Tibial nerve (tissue), 4 donors: ENCODE measurements around the gene RAB42. TPM values are rescaled to one million over a fixed set of nuclear protein-coding genes. Genes with fewer than 3 reads are reported as not detected.

Experiments used
- DNase-seq, 2 donors: peaks; one replicate each; pipeline ENCODE4 v3.0.0-alpha.2; 2019; ENCODE audit warnings: low spot score in 2 of 2
- H3K27ac ChIP-seq, 4 donors: fragments of 200-600 bp; sonication (generic) in 3 of 4; one replicate each; pipeline ENCODE4 v1.5.1; 2017 to 2019; ENCODE audit warnings: mild to moderate bottlenecking in 1 of 4
- H3K27me3 ChIP-seq, 2 donors: fragments of 200-600 bp; sonication (generic) in 1 of 2; one replicate each; pipeline versions ENCODE4 v1.5.1 to v1.6.0; 2017 to 2019
- H3K36me3 ChIP-seq, 3 donors: fragments of 200-600 bp; sonication (generic); one replicate each; pipeline ENCODE4 v1.5.1; 2018 to 2019
- H3K4me1 ChIP-seq, 4 donors: fragments of 200-600 bp; sonication (generic) in 3 of 4; one replicate each; pipeline ENCODE4 v1.5.1; 2017 to 2019
- H3K4me3 ChIP-seq, 4 donors: fragments of 200-600 bp; sonication (generic) in 3 of 4; one replicate each; pipeline ENCODE4 v1.5.1; 2017 to 2019; ENCODE audit warnings: mild to moderate bottlenecking in 1 of 4, moderate library complexity in 1 of 4
- H3K9me3 ChIP-seq, 4 donors: fragments of 200-600 bp; sonication (generic) in 3 of 4; one replicate each; pipeline ENCODE4 v1.5.1; 2017 to 2019
- EP300 ChIP-seq, 2 donors: sonication (generic); formaldehyde crosslinking; IDR thresholded peaks; one replicate each; pipeline ENCODE4 v1.6.1; 2017; ENCODE audit warnings: antibody characterized with exemption in 2 of 2, mild to moderate bottlenecking in 1 of 2
- POLR2A ChIP-seq, 2 donors: fragments of 450-650 bp; IDR thresholded peaks; one replicate each; pipeline ENCODE4 v1.6.1; 2017; ENCODE audit warnings: antibody characterized with exemption in 2 of 2, mild to moderate bottlenecking in 2 of 2, moderate library complexity in 2 of 2
- WGBS, 2 donors: methylation state at CpG; one replicate each; pipeline ENCODE4 v1.1.5; 2018; 5-methylcytosine and 5-hydroxymethylcytosine counted together
- small RNA-seq: library from RNA; depleted of rRNA; stranded (forward); fragments of <200 nt; gene quantifications from one replicate; pipeline ENCODE3, GENCODE V24; 2016
- total RNA-seq, 4 donors: library from RNA; depleted of rRNA; stranded (reverse); fragments of >200 nt; gene quantifications; one replicate each; pipeline ENCODE4 v1.1.0, GENCODE V29; 2016
- TF ChIP-seq, protein P1 (sequence below), 5 experiments: fragments of 200-600 bp in 3 of 5; fragments of 450-650 bp in 2 of 5; sonication (generic) in 3 of 5; IDR thresholded peaks; one replicate each; pipeline ENCODE4 v1.5.1; 2016 to 2019; ENCODE audit warnings: antibody characterized with exemption in 5 of 5, mild to moderate bottlenecking in 3 of 5, moderate library complexity in 2 of 5

The RAB42 gene
- total RNA-seq, 4 donors from 2014 or later, result 0.87 to 8.7 (median 1.6) TPM

DNA sequence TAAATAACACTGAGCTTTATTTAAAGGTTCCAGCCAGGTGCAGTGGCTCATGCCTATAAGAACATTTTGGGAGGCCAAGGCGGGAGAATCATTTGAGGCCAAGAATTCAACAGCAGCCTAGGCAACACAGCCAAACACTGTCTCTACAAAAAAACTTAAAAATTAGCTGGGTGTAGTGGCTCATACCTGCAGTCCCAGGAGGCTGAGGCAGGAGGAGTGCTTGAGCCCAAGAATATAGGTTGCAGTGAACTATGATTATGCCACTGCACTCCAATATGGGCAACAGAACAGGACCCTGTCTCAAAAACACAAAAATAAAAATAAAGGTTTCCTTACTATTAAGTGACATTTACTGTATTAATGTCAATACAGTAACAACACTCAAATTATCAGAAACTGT lies 48.7 kb downstream of the RAB42 start:
- no peak overlapping the region for H3K4me3 ChIP-seq
- TF ChIP-seq POLR2A (IDR thresholded peaks at IDR 0.05) (no peak), EP300 (IDR thresholded peaks at IDR 0.05) (no peak)
- TF ChIP-seq, protein P1, sequence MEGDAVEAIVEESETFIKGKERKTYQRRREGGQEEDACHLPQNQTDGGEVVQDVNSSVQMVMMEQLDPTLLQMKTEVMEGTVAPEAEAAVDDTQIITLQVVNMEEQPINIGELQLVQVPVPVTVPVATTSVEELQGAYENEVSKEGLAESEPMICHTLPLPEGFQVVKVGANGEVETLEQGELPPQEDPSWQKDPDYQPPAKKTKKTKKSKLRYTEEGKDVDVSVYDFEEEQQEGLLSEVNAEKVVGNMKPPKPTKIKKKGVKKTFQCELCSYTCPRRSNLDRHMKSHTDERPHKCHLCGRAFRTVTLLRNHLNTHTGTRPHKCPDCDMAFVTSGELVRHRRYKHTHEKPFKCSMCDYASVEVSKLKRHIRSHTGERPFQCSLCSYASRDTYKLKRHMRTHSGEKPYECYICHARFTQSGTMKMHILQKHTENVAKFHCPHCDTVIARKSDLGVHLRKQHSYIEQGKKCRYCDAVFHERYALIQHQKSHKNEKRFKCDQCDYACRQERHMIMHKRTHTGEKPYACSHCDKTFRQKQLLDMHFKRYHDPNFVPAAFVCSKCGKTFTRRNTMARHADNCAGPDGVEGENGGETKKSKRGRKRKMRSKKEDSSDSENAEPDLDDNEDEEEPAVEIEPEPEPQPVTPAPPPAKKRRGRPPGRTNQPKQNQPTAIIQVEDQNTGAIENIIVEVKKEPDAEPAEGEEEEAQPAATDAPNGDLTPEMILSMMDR (IDR thresholded peaks at IDR 0.05), result no peak
- no peak overlapping the region for H3K27ac ChIP-seq
- no peaks in the 10 kb centered on the region for H3K36me3 ChIP-seq
- no peaks in the 10 kb centered on the region for H3K9me3 ChIP-seq
- peaks cover 0 to 42% (median 20%) of the 10 kb centered on the region in 4 donors for H3K4me1 ChIP-seq
- DNase-seq, result no peak
- 81 to 96% methylated on average over 1 of the region's 1 CpG for WGBS, 2 donors
- H3K27me3 ChIP-seq, result no peaks in the 10 kb centered on the region

DNA sequence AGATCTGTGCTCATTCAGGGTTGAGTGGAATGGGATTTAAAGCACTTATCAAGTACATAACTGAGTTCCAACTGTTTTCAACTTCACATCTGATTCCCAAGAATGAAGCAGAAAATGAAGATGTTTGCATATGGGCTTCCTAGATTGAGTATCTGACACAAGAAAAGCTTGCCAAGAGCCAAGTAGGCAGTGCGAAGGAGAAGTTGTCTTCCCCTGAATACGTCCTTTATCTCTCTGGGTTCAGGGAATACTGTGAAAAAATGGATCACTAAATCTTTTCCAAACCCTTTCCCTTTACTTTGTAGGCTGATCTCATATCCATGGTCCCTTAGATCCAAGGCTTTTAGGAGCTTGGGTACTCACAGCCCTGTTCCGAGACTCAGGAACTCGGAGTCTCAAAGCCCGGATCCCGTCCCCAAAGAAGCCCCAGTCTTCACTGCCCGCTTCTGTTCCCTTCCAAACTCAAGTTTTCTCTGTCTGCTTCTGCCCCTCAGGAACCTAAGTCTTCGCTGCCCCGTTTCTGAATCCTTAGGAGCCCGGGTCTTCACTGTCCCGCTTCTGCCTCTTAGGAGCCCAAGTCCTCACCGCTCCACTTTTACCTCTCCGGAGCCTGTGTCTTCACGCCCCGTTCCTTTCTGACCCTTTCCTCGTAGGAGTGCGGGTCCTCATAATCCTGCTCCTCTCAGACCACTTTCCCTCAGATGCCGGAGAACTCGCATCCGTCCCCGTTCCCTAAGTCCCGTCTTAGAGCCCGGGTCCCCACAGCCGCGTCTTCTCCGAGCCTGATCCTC lies 50.2 kb downstream of the RAB42 start:
- 0 to 1% methylated on average over 26 of the region's 26 CpGs for WGBS, 2 donors
- TF ChIP-seq POLR2A (IDR thresholded peaks at IDR 0.05), result no peak
- TF ChIP-seq, protein P1 (IDR thresholded peaks at IDR 0.05), result no peak
- TF ChIP-seq EP300 (IDR thresholded peaks at IDR 0.05), result no peak

DNA sequence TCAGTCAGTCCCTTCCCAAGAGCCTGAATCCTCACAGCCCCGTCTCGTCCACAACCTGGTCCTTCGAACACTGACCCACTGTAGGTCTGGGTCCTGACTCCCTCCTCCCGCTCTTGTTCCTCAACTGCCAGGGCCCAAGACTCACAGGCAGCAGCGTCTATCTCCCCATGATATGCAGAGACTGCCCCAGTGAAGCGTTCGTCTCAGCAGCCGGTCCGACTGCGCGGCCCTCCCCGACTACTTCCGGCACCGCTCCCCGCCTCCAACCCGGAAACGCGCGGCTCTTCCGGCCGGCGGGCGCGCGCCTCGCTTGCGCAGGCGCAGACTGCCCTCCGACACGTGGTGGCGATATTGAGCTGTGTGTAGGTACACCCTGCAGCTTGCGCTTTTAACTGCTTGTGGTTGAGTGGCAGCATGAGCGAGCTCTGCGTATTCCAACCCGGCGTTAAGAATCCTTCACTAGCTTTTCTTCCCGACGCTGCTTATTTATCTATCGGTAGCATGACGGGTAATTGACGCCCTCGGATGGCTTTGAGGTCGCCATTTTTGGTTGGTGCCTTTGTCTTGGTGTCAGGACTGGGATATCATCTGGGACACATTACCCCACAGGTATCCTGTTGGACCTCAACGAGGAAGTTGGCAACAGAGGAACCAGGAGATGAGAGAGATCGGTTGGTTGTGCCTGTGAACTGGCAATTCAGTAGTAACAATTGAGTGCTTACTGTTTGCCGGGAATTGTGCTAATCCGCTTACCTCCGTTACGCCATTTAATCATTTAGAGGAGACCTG lies 51.0 kb downstream of the RAB42 start, which contains the start of gene TAF12:
Gene TAF12 (minus strand): TSS at position 221 of the 789 bp plus-strand sequence. CDS start 20,986 bp downstream, outside the sequence.
- Histone ChIP-seq H3K36me3 (no peaks in the 10 kb centered on the region), H3K4me3 (peak within 1 kb of the TSS; percentile 50 to 86 (median 76)), H3K27ac (peak within 1 kb of the TSS; percentile 64 to 94 (median 86)), H3K27me3 (no peaks in the 10 kb centered on the region), H3K9me3 (no peaks in the 10 kb centered on the region), H3K4me1 (peaks cover 0 to 65% (median 24%) of the 10 kb centered on the region in 4 donors)
- peak; percentile 81 to 86 for DNase-seq
- TF ChIP-seq POLR2A (IDR thresholded peaks at IDR 0.05) (peak; percentile 89 to 94), EP300 (IDR thresholded peaks at IDR 0.05) (peak; percentile 86 to 97)
- TF ChIP-seq, protein P1 (IDR thresholded peaks at IDR 0.05), result peak; percentile 36 to 82 (median 53)
- WGBS, 2 donors, result 1% methylated on average over 30 to 49 of the region's 49 CpGs

More for the DNA sequence above, 50.2 kb downstream of the RAB42 start:
- Histone ChIP-seq H3K9me3 (no peaks in the 10 kb centered on the region), H3K27me3 (no peaks in the 10 kb centered on the region), H3K4me1 (peaks cover 0 to 57% (median 21%) of the 10 kb centered on the region in 4 donors), H3K27ac (peak overlapping the region; percentile 64 to 94 (median 86)), H3K4me3 (peak overlapping the region; percentile 50 to 86 (median 76)), H3K36me3 (no peaks in the 10 kb centered on the region)
- no peak for DNase-seq

DNA sequence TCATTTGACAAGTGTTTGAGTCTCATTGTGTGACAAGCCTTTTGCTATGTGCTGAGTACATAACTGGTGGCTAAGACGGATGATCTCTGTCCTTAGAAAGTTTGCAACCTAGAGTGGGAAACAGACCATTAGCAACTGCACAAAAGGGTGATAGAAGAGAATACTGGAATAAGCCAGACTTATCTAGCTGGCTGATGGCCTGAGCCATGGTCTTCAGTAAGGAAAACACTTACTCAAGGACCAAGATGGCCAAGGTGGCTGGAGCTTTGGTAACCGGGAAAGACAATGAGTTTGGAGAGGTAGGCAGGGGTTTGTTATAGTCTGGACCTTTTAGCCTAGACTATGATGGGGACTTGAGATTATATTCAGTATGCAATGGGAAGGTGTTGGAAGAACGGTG lies 52.4 kb downstream of the RAB42 start:
- 61 to 97% methylated on average over 3 of the region's 3 CpGs for WGBS, 2 donors
- TF ChIP-seq POLR2A (IDR thresholded peaks at IDR 0.05) (no peak), EP300 (IDR thresholded peaks at IDR 0.05) (no peak)
- TF ChIP-seq, protein P1 (IDR thresholded peaks at IDR 0.05), result no peak
- Histone ChIP-seq H3K27me3 (no peaks in the 10 kb centered on the region), H3K4me1 (peaks cover 0 to 73% (median 30%) of the 10 kb centered on the region in 4 donors), H3K36me3 (no peaks in the 10 kb centered on the region), H3K27ac (peak overlapping the region; percentile 64 to 94 (median 86)), H3K9me3 (no peaks in the 10 kb centered on the region), H3K4me3 (peak overlapping the region in 1 of 4 donors; percentile 81)
- no peak for DNase-seq

Small RNA genes within 50 kb of the gene (small RNA-seq; reads per million reads assigned to genes)
- not detected for gene SNORA16A
- gene SNORA44, result not detected
- not detected for gene SNORA61
- 89,937 reads per million, percentile 100 among the genes with 10 or more reads in this experiment for gene SNORD99

Other genes starting within 250 kb of the RAB42 start
- 10 to 100 TPM; 25.1 to 38.7 (median 33.6) TPM for gene PHACTR4, start 222.5 kb upstream of the RAB42 start, total RNA-seq
- gene RCC1, start 86.2 kb upstream of the RAB42 start, total RNA-seq, result 10 to 100 TPM; 13.5 to 36.9 (median 19.3) TPM
- 10 to 100 TPM; 22.6 to 35.2 (median 29.3) TPM for gene TRNAU1AP, start 39.2 kb upstream of the RAB42 start, total RNA-seq
- gene TAF12, start 50.8 kb downstream of the RAB42 start, total RNA-seq, result 10 to 100 TPM; 14.3 to 25.8 (median 24.0) TPM
- not detected for gene RNU11, start 56.3 kb downstream of the RAB42 start, total RNA-seq
- gene GMEB1, start 76.5 kb downstream of the RAB42 start, total RNA-seq, result 10 to 100 TPM in 2 of 4 donors, 1 to 10 TPM in 2; 7.1 to 16.2 (median 11.0) TPM
- 10 to 100 TPM; 40.4 to 42.8 (median 41.0) TPM for gene YTHDF2, start 144.7 kb downstream of the RAB42 start, total RNA-seq
- not detected for gene OPRD1, start 219.9 kb downstream of the RAB42 start, total RNA-seq